ENCODE results near the gene NLRP9.
"Not testable (repeated sequence)": the region's sequence is repeated elsewhere in the genome, so short reads cannot be mapped to it uniquely, and the experiment has no call there.

DNA sequence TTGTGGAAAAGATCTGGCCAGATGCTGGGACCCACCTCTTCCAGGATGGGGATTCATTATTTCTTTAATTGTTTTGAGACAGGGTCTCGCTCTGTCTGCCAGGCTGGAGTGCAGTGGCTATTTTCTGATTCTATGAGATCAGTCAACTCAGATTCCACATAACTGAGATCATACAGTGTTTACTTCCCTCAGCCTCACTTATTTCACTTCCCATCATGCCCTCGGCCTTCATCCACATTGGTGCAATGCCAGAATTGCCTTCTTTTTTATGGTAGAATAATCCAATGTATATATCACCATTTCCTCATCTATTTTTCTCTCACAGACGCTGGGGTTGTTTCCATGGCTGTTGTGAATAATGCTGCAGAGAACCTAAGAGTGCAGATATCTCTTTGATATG lies 31.4 kb upstream of the NLRP9 start:
- not testable (repeated sequence) for TF ChIP-seq POLR2A (IDR thresholded peaks at IDR 0.05; ENCODE audit: extremely low read depth, insufficient read length)
- TF ChIP-seq, protein P1, sequence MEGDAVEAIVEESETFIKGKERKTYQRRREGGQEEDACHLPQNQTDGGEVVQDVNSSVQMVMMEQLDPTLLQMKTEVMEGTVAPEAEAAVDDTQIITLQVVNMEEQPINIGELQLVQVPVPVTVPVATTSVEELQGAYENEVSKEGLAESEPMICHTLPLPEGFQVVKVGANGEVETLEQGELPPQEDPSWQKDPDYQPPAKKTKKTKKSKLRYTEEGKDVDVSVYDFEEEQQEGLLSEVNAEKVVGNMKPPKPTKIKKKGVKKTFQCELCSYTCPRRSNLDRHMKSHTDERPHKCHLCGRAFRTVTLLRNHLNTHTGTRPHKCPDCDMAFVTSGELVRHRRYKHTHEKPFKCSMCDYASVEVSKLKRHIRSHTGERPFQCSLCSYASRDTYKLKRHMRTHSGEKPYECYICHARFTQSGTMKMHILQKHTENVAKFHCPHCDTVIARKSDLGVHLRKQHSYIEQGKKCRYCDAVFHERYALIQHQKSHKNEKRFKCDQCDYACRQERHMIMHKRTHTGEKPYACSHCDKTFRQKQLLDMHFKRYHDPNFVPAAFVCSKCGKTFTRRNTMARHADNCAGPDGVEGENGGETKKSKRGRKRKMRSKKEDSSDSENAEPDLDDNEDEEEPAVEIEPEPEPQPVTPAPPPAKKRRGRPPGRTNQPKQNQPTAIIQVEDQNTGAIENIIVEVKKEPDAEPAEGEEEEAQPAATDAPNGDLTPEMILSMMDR (IDR thresholded peaks at IDR 0.05; ENCODE audit: low read depth, low read length) = not testable (repeated sequence)
- TF ChIP-seq, protein P2, sequence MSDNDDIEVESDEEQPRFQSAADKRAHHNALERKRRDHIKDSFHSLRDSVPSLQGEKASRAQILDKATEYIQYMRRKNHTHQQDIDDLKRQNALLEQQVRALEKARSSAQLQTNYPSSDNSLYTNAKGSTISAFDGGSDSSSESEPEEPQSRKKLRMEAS (IDR thresholded peaks at IDR 0.05; ENCODE audit: low read depth, low read length) = not testable (repeated sequence)

Data from NB4 (cell line).